Measurements from ENCODE around the gene BTF3. TPM values are rescaled to one million over a fixed set of nuclear protein-coding genes. Genes with fewer than 3 reads are reported as not detected.
A peak's percentile ranks its signal among the peaks of the same experiment; 100 is the strongest.

The BTF3 gene
- total and polyA plus RNA-seq, 2 of the 13 experiments (the other 11 are each of a cell fraction or from before 2014, with no cell fraction given): 557 to 698 TPM

DNA sequence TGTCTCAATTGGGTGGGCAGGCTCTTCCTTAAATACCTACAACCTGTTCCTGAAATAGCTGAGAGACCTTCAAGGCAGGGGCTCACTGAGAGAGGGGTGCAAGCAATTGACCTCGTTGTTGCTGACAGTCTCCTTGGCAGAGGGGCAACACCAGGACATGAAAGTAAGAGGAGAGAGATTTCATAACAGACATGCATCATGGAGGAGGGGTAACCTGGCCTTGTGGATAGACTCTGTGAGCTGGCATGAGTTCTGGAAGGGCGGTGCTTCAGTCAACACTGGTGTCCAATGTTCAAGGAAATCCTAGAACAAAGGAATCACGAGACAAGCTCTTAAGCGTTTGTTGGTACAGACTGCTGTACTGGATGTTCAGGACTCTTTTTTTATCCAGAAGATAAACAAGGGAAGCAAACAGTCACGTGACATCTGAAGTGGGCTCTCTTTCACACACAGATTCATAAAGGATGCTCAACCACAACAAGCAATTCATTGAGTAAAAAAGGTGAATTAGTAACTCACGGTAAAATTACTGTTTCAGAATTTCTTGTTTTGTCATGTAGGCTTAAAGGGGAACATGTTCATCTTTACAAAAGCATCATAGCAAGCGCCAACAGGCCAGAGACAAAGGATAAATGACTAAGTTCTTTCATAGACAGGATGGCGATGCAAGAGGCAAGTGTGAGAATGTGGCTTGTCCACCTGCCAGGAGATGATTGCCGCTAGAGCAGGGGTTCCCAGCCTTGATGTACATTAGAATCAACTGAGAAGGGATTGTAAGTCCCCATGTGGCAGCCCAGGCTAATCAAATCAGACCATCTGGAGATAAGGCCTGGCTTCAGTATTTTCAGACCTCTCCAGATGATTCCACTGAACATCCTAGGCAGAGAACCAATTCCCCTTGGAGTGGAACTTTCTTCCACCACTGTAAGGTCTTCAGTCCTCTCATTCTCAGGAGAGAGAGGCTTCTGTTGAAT lies 46.5 kb downstream of the BTF3 start (continued):
- TF ChIP-seq, protein P1, sequence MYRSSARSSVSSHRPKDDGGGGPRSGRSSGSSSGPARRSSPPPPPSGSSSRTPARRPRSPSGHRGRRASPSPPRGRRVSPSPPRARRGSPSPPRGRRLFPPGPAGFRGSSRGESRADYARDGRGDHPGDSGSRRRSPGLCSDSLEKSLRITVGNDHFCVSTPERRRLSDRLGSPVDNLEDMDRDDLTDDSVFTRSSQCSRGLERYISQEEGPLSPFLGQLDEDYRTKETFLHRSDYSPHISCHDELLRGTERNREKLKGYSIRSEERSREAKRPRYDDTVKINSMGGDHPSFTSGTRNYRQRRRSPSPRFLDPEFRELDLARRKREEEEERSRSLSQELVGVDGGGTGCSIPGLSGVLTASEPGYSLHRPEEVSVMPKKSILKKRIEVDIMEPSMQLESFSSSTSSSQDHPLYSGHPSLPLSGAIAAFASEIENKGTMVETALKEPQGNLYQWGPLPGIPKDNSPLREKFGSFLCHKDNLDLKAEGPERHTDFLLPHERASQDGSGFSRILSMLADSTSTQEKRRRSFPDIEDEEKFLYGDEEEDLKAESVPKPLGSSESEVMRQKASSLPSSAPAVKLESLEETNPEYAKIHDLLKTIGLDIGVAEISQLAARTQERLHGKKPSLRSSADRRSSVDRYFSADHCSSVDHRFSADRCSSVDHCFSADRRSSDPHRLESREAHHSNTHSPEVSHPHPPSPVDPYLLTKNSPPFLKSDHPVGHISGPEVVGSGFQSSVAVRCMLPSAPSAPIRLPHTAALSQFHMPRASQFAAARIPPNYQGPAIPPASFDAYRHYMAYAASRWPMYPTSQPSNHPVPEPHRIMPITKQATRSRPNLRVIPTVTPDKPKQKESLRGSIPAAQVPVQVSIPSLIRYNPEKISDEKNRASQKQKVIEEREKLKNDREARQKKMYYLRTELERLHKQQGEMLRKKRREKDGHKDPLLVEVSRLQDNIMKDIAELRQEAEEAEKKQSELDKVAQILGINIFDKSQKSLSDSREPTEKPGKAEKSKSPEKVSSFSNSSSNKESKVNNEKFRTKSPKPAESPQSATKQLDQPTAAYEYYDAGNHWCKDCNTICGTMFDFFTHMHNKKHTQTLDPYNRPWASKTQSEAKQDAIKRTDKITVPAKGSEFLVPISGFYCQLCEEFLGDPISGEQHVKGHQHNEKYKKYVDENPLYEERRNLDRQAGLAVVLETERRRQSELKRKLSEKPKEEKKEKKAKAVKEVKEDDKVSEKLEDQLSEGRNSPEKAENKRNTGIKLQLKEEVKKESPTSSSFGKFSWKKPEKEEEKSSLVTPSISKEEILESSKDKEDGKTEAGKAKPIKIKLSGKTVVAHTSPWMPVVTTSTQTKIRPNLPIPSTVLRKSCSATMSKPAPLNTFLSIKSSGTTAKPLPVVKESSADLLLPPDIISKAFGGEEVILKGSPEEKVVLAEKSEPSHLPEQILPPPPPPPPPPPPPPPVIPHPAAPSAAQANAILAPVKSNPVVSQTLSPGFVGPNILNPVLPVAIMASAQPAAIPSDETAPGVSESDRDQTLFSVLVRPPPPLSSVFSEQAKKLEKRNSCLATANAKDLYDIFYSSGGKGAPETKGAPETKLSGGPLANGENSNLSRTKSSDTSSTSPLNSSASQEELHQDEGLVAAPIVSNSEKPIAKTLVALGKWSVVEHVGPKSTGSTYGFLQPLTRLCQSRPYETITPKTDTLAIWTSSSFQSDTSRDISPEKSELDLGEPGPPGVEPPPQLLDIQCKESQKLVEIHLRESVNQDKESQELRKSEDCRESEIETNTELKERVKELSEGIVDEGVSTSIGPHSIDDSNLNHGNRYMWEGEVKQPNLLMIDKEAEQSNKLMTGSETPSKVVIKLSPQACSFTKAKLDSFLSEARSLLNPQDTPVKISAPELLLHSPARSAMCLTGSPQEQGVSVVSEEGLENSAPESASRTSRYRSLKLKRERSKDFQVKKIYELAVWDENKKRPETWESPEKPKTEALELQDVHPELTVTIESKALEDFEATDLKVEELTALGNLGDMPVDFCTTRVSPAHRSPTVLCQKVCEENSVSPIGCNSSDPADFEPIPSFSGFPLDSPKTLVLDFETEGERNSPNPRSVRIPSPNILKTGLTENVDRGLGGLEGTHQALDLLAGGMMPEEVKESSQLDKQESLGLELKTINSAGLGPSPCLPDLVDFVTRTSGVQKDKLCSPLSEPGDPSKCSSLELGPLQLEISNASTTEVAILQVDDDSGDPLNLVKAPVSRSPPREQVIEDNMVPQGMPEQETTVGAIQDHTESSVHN (CRISPR knock-in tag; IDR thresholded peaks at IDR 0.05): peak; percentile 95; the same call in 1 of the 2 replicates
- peak; percentile 99 for TF ChIP-seq SOX6 (IDR thresholded peaks at IDR 0.05)
- peak; percentile 100 for TF ChIP-seq SOX6 (CRISPR knock-in tag; IDR thresholded peaks at IDR 0.05)
- TF ChIP-seq, protein P2, sequence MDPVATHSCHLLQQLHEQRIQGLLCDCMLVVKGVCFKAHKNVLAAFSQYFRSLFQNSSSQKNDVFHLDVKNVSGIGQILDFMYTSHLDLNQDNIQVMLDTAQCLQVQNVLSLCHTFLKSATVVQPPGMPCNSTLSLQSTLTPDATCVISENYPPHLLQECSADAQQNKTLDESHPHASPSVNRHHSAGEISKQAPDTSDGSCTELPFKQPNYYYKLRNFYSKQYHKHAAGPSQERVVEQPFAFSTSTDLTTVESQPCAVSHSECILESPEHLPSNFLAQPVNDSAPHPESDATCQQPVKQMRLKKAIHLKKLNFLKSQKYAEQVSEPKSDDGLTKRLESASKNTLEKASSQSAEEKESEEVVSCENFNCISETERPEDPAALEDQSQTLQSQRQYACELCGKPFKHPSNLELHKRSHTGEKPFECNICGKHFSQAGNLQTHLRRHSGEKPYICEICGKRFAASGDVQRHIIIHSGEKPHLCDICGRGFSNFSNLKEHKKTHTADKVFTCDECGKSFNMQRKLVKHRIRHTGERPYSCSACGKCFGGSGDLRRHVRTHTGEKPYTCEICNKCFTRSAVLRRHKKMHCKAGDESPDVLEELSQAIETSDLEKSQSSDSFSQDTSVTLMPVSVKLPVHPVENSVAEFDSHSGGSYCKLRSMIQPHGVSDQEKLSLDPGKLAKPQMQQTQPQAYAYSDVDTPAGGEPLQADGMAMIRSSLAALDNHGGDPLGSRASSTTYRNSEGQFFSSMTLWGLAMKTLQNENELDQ (CRISPR knock-in tag; IDR thresholded peaks at IDR 0.05; ENCODE audit: borderline replicate concordance): no peak
- TF ChIP-seq ZFAT (CRISPR knock-in tag; conservative IDR thresholded peaks at IDR 0.05): no peak
- TF ChIP-seq ZSCAN29 (CRISPR knock-in tag; conservative IDR thresholded peaks at IDR 0.05): peak; percentile 90; the same call in 1 of the 2 replicates
- TF ChIP-seq ZNF816 (CRISPR knock-in tag; IDR thresholded peaks at IDR 0.05; ENCODE audit: borderline replicate concordance): no peak
- no peak for TF ChIP-seq SSRP1 (CRISPR knock-in tag; IDR thresholded peaks at IDR 0.05)
- TF ChIP-seq, protein P3, sequence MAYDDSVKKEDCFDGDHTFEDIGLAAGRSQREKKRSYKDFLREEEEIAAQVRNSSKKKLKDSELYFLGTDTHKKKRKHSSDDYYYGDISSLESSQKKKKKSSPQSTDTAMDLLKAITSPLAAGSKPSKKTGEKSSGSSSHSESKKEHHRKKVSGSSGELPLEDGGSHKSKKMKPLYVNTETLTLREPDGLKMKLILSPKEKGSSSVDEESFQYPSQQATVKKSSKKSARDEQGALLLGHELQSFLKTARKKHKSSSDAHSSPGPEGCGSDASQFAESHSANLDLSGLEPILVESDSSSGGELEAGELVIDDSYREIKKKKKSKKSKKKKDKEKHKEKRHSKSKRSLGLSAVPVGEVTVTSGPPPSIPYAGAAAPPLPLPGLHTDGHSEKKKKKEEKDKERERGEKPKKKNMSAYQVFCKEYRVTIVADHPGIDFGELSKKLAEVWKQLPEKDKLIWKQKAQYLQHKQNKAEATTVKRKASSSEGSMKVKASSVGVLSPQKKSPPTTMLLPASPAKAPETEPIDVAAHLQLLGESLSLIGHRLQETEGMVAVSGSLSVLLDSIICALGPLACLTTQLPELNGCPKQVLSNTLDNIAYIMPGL (CRISPR knock-in tag; IDR thresholded peaks at IDR 0.05; ENCODE audit: borderline replicate concordance in 1 of 2, low read depth in 1 of 2): peak in 1 of 2 experiments; percentile 60; a peak in 2 of 4 replicates
- no peak for TF ChIP-seq ATF7-NPFF (CRISPR knock-in tag; IDR thresholded peaks at IDR 0.05; ENCODE audit: low read depth)
- TF ChIP-seq MIER3 (CRISPR knock-in tag; IDR thresholded peaks at IDR 0.05; ENCODE audit: borderline replicate concordance): peak; percentile 87; the same call in 1 of the 2 replicates
- 0 out of 2 replicates have a peak, but pooled peaks have one; percentile 69 for TF ChIP-seq KLF6 (CRISPR knock-in tag; IDR thresholded peaks at IDR 0.05)
- TF ChIP-seq ZNF430 (CRISPR knock-in tag; IDR thresholded peaks at IDR 0.05): 0 out of 2 replicates have a peak, but pooled peaks have one; percentile 62
- 0 out of 2 replicates have a peak, but pooled peaks have one; percentile 34 for TF ChIP-seq BRCA1 (CRISPR knock-in tag; IDR thresholded peaks at IDR 0.05)
- peak; percentile 18; the same call in 1 of the 2 replicates for TF ChIP-seq SALL2 (CRISPR knock-in tag; IDR thresholded peaks at IDR 0.05)
- 0 out of 2 replicates have a peak, but pooled peaks have one; percentile 15 for TF ChIP-seq WIZ (CRISPR knock-in tag; IDR thresholded peaks at IDR 0.05)
